Esophagus muscularis mucosa (tissue), 3 donors: ENCODE data around the gene MAMDC4.

ENCODE experiments used
- CTCF ChIP-seq, 3 experiments: fragments of 200-600 bp in 2 of 3; fragments of 450-650 bp in 1 of 3; sonication (generic) in 2 of 3; IDR thresholded peaks; one replicate each; pipeline ENCODE4 v1.5.1; 2017 to 2019; ENCODE audit warnings: antibody characterized with exemption in 3 of 3, mild to moderate bottlenecking in 2 of 3, moderate library complexity in 1 of 3
- POLR2A ChIP-seq: fragments of 450-650 bp; IDR thresholded peaks from one replicate; pipeline ENCODE4 v1.6.1; 2017; ENCODE audit warnings: antibody characterized with exemption, moderate library complexity, mild to moderate bottlenecking, low read depth
- POLR2AphosphoS5 ChIP-seq, 2 donors: sonication (generic); formaldehyde crosslinking; IDR thresholded peaks; one replicate each; pipeline ENCODE4 v1.6.1; 2017; ENCODE audit warnings: antibody characterized with exemption in 2 of 2

- TF ChIP-seq CTCF (IDR thresholded peaks at IDR 0.05) (no peak), POLR2A (no peak), POLR2AphosphoS5 (IDR thresholded peaks at IDR 0.05) (no peak)
These were observed 37.7 kb downstream of the MAMDC4 start for GRCh38 chr9:136889858-136890257.
